Measurements from ENCODE around the gene SEMA3A. TPM values are rescaled to one million over a fixed set of nuclear protein-coding genes. Genes with fewer than 3 reads are reported as not detected.

The SEMA3A gene
- total and polyA plus RNA-seq, 4 donors, result 0.13 to 0.56 (median 0.20) TPM

DNA sequence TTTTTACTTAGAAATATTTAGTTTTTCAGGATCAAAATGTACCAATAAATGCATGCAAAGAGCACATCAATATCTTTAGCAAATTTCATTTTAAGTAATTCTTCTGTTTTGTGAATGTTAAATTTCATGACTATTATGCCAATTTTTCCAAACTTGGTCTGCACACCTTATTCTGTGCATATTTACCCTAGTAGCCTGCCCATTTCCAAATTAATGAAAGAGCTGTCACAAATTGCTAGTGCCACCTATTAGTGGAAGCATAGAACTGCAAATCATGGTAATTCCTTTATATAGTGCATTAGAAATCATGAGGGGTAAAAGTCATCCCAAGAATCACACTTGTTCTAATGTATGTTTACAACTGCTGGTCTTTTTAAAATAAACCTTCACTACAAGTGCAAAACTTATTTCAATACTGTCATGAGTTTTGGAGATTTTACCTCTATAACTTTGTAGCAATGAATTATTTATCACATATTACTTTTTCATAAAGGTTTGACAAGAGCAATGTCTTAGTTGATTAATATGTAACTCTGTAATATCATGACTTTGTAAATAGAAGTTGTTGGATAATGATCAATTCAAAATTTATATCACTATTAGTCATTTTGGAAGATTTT is 5.7 kb downstream of the SEMA3A start:
- no peaks in the 10 kb centered on the region for H3K36me3 ChIP-seq (ENCODE audit: control insufficient read depth in 4 of 4, insufficient read depth in 3 of 4, low read depth in 1 of 4, low read length in 3 of 4)
- no peak overlapping the region for H3K4me3 ChIP-seq (ENCODE audit: low read depth in 1 of 3, low read length in 3 of 3)
- H3K27ac ChIP-seq (ENCODE audit: low read depth in 1 of 2, low read length in 2 of 2), result no peak overlapping the region
- no peak for DNase-seq (ENCODE audit: low spot score)
- peaks cover 0 to 4% (median 0%) of the 10 kb centered on the region in 4 donors for H3K27me3 ChIP-seq (ENCODE audit: control insufficient read depth in 4 of 4, insufficient read depth in 4 of 4, low read length in 3 of 4)
- no peaks in the 10 kb centered on the region for H3K4me1 ChIP-seq (ENCODE audit: control insufficient read depth in 4 of 4, insufficient read depth in 4 of 4, low read length in 3 of 4)
- H3K9ac ChIP-seq (ENCODE audit: low read depth in 1 of 2, low read length in 2 of 2), result no peak overlapping the region
- TF ChIP-seq EGR1 (IDR thresholded peaks at IDR 0.05; ENCODE audit: low read depth in 2 of 2) (no peak), JUND (IDR thresholded peaks at IDR 0.05) (no peak), HNF4A (conservative IDR thresholded peaks at IDR 0.05) (no peak), RAD21 (IDR thresholded peaks at IDR 0.05) (peak; percentile 28 to 43)
- TF ChIP-seq, protein P1, sequence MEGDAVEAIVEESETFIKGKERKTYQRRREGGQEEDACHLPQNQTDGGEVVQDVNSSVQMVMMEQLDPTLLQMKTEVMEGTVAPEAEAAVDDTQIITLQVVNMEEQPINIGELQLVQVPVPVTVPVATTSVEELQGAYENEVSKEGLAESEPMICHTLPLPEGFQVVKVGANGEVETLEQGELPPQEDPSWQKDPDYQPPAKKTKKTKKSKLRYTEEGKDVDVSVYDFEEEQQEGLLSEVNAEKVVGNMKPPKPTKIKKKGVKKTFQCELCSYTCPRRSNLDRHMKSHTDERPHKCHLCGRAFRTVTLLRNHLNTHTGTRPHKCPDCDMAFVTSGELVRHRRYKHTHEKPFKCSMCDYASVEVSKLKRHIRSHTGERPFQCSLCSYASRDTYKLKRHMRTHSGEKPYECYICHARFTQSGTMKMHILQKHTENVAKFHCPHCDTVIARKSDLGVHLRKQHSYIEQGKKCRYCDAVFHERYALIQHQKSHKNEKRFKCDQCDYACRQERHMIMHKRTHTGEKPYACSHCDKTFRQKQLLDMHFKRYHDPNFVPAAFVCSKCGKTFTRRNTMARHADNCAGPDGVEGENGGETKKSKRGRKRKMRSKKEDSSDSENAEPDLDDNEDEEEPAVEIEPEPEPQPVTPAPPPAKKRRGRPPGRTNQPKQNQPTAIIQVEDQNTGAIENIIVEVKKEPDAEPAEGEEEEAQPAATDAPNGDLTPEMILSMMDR (IDR thresholded peaks at IDR 0.05; ENCODE audit: low read depth, low read length, missing input control), result peak; percentile 9
- H3K9me3 ChIP-seq (ENCODE audit: control insufficient read depth in 4 of 4, low read length in 3 of 4), result no peaks in the 10 kb centered on the region

DNA sequence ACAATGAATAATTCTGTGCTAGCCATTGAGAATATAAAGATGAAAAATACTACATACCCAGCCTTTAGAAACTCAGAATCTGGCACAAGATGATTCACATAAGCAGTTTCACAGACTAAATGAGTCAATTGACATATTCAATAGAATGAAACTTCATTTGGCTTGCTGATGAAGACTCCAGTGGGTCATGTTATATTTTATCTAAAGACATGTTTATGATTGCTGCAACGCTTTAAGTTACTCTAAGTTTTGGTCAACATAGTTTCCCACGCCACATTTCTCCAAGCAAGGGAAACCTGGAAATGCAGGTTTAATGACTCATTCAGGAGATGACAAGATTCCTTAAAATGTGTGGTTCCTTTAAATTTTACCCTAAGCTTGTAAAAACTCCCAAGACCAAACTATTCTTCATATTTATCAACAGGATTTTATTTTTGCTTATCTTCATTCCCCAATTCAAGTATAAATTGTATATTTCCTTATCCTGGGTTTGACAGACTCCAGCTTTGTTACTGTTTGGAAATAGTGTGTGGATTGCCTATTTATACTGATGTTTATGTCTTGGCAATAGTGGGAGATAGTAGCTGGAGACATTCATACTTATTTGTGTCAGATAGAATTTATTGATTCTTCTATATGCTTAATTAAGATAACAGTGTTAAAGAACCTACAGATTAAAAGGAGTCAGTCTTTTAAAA is 6.6 kb downstream of the SEMA3A start:
- H3K27me3 ChIP-seq (ENCODE audit: control insufficient read depth in 4 of 4, insufficient read depth in 4 of 4, low read length in 3 of 4), result peaks cover 0 to 2% (median 0%) of the 10 kb centered on the region in 4 donors
- H3K4me3 ChIP-seq (ENCODE audit: low read depth in 1 of 3, low read length in 3 of 3), result no peak overlapping the region
- no peaks in the 10 kb centered on the region for H3K36me3 ChIP-seq (ENCODE audit: control insufficient read depth in 4 of 4, insufficient read depth in 3 of 4, low read depth in 1 of 4, low read length in 3 of 4)
- WGBS, result 77% methylated on average over 2 of the region's 2 CpGs
- no peak overlapping the region for H3K9ac ChIP-seq (ENCODE audit: low read depth in 1 of 2, low read length in 2 of 2)
- DNase-seq (ENCODE audit: low spot score), result no peak
- no peak overlapping the region for H3K27ac ChIP-seq (ENCODE audit: low read depth in 1 of 2, low read length in 2 of 2)
- no peaks in the 10 kb centered on the region for H3K9me3 ChIP-seq (ENCODE audit: control insufficient read depth in 4 of 4, low read length in 3 of 4)
- H3K4me1 ChIP-seq (ENCODE audit: control insufficient read depth in 4 of 4, insufficient read depth in 4 of 4, low read length in 3 of 4), result no peaks in the 10 kb centered on the region
- TF ChIP-seq GABPA (IDR thresholded peaks at IDR 0.05 in 1 of 2, conservative IDR thresholded peaks at IDR 0.05 in 1 of 2) (no peak), EGR1 (IDR thresholded peaks at IDR 0.05; ENCODE audit: low read depth in 2 of 2) (no peak), JUND (IDR thresholded peaks at IDR 0.05) (no peak), TAF1 (conservative IDR thresholded peaks at IDR 0.05) (no peak), SP1 (IDR thresholded peaks at IDR 0.05) (no peak), HNF4G (IDR thresholded peaks at IDR 0.05) (no peak), FOXA1 (IDR thresholded peaks at IDR 0.05) (no peak), HNF4A (conservative IDR thresholded peaks at IDR 0.05) (no peak), NR2F2 (IDR thresholded peaks at IDR 0.05) (no peak), RAD21 (IDR thresholded peaks at IDR 0.05) (no peak), FOXA2 (IDR thresholded peaks at IDR 0.05) (no peak), YY1 (IDR thresholded peaks at IDR 0.05) (no peak), RXRA (IDR thresholded peaks at IDR 0.05) (no peak)
- TF ChIP-seq, protein P2, sequence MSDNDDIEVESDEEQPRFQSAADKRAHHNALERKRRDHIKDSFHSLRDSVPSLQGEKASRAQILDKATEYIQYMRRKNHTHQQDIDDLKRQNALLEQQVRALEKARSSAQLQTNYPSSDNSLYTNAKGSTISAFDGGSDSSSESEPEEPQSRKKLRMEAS (IDR thresholded peaks at IDR 0.05), result no peak
- TF ChIP-seq, protein P3, sequence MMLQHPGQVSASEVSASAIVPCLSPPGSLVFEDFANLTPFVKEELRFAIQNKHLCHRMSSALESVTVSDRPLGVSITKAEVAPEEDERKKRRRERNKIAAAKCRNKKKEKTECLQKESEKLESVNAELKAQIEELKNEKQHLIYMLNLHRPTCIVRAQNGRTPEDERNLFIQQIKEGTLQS (IDR thresholded peaks at IDR 0.05), result no peak
- TF ChIP-seq, protein P1 (IDR thresholded peaks at IDR 0.05; ENCODE audit: low read depth, low read length, missing input control), result no peak
- TF ChIP-seq, protein P4, sequence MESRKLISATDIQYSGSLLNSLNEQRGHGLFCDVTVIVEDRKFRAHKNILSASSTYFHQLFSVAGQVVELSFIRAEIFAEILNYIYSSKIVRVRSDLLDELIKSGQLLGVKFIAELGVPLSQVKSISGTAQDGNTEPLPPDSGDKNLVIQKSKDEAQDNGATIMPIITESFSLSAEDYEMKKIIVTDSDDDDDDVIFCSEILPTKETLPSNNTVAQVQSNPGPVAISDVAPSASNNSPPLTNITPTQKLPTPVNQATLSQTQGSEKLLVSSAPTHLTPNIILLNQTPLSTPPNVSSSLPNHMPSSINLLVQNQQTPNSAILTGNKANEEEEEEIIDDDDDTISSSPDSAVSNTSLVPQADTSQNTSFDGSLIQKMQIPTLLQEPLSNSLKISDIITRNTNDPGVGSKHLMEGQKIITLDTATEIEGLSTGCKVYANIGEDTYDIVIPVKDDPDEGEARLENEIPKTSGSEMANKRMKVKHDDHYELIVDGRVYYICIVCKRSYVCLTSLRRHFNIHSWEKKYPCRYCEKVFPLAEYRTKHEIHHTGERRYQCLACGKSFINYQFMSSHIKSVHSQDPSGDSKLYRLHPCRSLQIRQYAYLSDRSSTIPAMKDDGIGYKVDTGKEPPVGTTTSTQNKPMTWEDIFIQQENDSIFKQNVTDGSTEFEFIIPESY (IDR thresholded peaks at IDR 0.05), result no peak
- TF ChIP-seq, protein P5, sequence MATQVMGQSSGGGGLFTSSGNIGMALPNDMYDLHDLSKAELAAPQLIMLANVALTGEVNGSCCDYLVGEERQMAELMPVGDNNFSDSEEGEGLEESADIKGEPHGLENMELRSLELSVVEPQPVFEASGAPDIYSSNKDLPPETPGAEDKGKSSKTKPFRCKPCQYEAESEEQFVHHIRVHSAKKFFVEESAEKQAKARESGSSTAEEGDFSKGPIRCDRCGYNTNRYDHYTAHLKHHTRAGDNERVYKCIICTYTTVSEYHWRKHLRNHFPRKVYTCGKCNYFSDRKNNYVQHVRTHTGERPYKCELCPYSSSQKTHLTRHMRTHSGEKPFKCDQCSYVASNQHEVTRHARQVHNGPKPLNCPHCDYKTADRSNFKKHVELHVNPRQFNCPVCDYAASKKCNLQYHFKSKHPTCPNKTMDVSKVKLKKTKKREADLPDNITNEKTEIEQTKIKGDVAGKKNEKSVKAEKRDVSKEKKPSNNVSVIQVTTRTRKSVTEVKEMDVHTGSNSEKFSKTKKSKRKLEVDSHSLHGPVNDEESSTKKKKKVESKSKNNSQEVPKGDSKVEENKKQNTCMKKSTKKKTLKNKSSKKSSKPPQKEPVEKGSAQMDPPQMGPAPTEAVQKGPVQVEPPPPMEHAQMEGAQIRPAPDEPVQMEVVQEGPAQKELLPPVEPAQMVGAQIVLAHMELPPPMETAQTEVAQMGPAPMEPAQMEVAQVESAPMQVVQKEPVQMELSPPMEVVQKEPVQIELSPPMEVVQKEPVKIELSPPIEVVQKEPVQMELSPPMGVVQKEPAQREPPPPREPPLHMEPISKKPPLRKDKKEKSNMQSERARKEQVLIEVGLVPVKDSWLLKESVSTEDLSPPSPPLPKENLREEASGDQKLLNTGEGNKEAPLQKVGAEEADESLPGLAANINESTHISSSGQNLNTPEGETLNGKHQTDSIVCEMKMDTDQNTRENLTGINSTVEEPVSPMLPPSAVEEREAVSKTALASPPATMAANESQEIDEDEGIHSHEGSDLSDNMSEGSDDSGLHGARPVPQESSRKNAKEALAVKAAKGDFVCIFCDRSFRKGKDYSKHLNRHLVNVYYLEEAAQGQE (IDR thresholded peaks at IDR 0.05), result no peak

All from liver (tissue), 9 donors.